ENCODE measurements around the gene MTA2. TPM values are rescaled to one million over a fixed set of nuclear protein-coding genes. Genes with fewer than 3 reads are reported as not detected.
A peak's percentile ranks its signal among the peaks of the same experiment; 100 is the strongest.

The MTA2 gene
- total RNA-seq, 1 donor from 2014 or later, result 224 TPM

- Mint-ChIP-seq H3K4me1 (ENCODE audit: low read depth) (peaks cover 32% of the 10 kb centered on the region), H3K36me3 (ENCODE audit: low read depth) (peaks cover 16% of the 10 kb centered on the region), H3K27me3 (ENCODE audit: insufficient read depth) (no peaks in the 10 kb centered on the region), H3K9me3 (no peaks in the 10 kb centered on the region), H3K27ac (peak overlapping the region; percentile 88), H3K4me3 (peak overlapping the region; percentile 96)
- intact Hi-C loops (cut with micrococcal nuclease), result loop anchor here (5.0 kb wide), 1 partner anchor 142 kb away; the partner anchor contains the start of gene ZBTB3
- no peak for DNase-seq (ENCODE audit: low spot score)
Measured at GRCh38 chr11:62610403-62610802, 8.7 kb upstream of the MTA2 start.

- H3K27ac Mint-ChIP-seq, result peak overlapping the region; percentile 1
- H3K4me3 Mint-ChIP-seq, result peak overlapping the region; percentile 32
- intact Hi-C loops (cut with micrococcal nuclease), result no loop called here
- no peaks in the 10 kb centered on the region for H3K27me3 Mint-ChIP-seq (ENCODE audit: insufficient read depth)
- H3K9me3 Mint-ChIP-seq, result no peaks in the 10 kb centered on the region
- H3K4me1 Mint-ChIP-seq (ENCODE audit: low read depth), result peaks cover 26% of the 10 kb centered on the region
- no peak for DNase-seq (ENCODE audit: low spot score)
- peaks cover 24% of the 10 kb centered on the region for H3K36me3 Mint-ChIP-seq (ENCODE audit: low read depth)
Measured at GRCh38 chr11:62608776-62609175, 7.1 kb upstream of the MTA2 start.

GRCh38 chr11:62607714-62608113, 6.0 kb upstream of the MTA2 start:
- Mint-ChIP-seq H3K27me3 (ENCODE audit: insufficient read depth) (no peaks in the 10 kb centered on the region), H3K36me3 (ENCODE audit: low read depth) (peaks cover 34% of the 10 kb centered on the region), H3K4me1 (ENCODE audit: low read depth) (peaks cover 34% of the 10 kb centered on the region), H3K27ac (no peak overlapping the region), H3K9me3 (no peaks in the 10 kb centered on the region), H3K4me3 (no peak overlapping the region)
- DNase-seq (ENCODE audit: low spot score), result no peak
- intact Hi-C loops (cut with micrococcal nuclease), result no loop called here

GRCh38 chr11:62605902-62606301, 4.2 kb upstream of the MTA2 start:
- DNase-seq (ENCODE audit: low spot score), result no peak
- H3K36me3 Mint-ChIP-seq (ENCODE audit: low read depth), result peaks cover 40% of the 10 kb centered on the region
- intact Hi-C loops (cut with micrococcal nuclease), result no loop called here
- no peaks in the 10 kb centered on the region for H3K27me3 Mint-ChIP-seq (ENCODE audit: insufficient read depth)
- peaks cover 39% of the 10 kb centered on the region for H3K4me1 Mint-ChIP-seq (ENCODE audit: low read depth)
- no peaks in the 10 kb centered on the region for H3K9me3 Mint-ChIP-seq
- no peak overlapping the region for H3K27ac Mint-ChIP-seq
- no peak overlapping the region for H3K4me3 Mint-ChIP-seq

- intact Hi-C loops (cut with micrococcal nuclease), result no loop called here
- peaks cover 44% of the 10 kb centered on the region for H3K36me3 Mint-ChIP-seq (ENCODE audit: low read depth)
Measured at GRCh38 chr11:62605467-62605866, 3.8 kb upstream of the MTA2 start.

GRCh38 chr11:62604460-62605120, 2.9 kb upstream of the MTA2 start:
- intact Hi-C loops (cut with micrococcal nuclease), result no loop called here
- no peak for DNase-seq (ENCODE audit: low spot score)
- H3K27ac Mint-ChIP-seq, result no peak overlapping the region
- no peaks in the 10 kb centered on the region for H3K27me3 Mint-ChIP-seq (ENCODE audit: insufficient read depth)
- H3K9me3 Mint-ChIP-seq, result no peaks in the 10 kb centered on the region
- H3K4me1 Mint-ChIP-seq (ENCODE audit: low read depth), result peaks cover 37% of the 10 kb centered on the region
- peaks cover 47% of the 10 kb centered on the region for H3K36me3 Mint-ChIP-seq (ENCODE audit: low read depth)
- no peak overlapping the region for H3K4me3 Mint-ChIP-seq

More at GRCh38 chr11:62605467-62605866, 3.8 kb upstream of the MTA2 start:
- no peak for DNase-seq (ENCODE audit: low spot score)
- Mint-ChIP-seq H3K27me3 (ENCODE audit: insufficient read depth) (no peaks in the 10 kb centered on the region), H3K9me3 (no peaks in the 10 kb centered on the region), H3K27ac (no peak overlapping the region), H3K4me3 (no peak overlapping the region), H3K4me1 (ENCODE audit: low read depth) (peaks cover 37% of the 10 kb centered on the region)

- peaks cover 54% of the 10 kb centered on the region for H3K36me3 Mint-ChIP-seq (ENCODE audit: low read depth)
- peak overlapping the region; percentile 67 for H3K4me3 Mint-ChIP-seq
- DNase-seq (ENCODE audit: low spot score), result no peak
- intact Hi-C loops (cut with micrococcal nuclease), result no loop called here
- no peaks in the 10 kb centered on the region for H3K9me3 Mint-ChIP-seq
- H3K4me1 Mint-ChIP-seq (ENCODE audit: low read depth), result peaks cover 40% of the 10 kb centered on the region
- peak overlapping the region; percentile 57 for H3K27ac Mint-ChIP-seq
- H3K27me3 Mint-ChIP-seq (ENCODE audit: insufficient read depth), result no peaks in the 10 kb centered on the region
Measured at GRCh38 chr11:62603776-62604299, 2.2 kb upstream of the MTA2 start.

- H3K27me3 Mint-ChIP-seq (ENCODE audit: insufficient read depth), result no peaks in the 10 kb centered on the region
- intact Hi-C loops (cut with micrococcal nuclease), result no loop called here
- no peaks in the 10 kb centered on the region for H3K9me3 Mint-ChIP-seq
- H3K4me1 Mint-ChIP-seq (ENCODE audit: low read depth), result peaks cover 48% of the 10 kb centered on the region
- no peak for DNase-seq (ENCODE audit: low spot score)
- H3K4me3 Mint-ChIP-seq, result peak overlapping the region; percentile 67
- H3K36me3 Mint-ChIP-seq (ENCODE audit: low read depth), result peaks cover 59% of the 10 kb centered on the region
- peak overlapping the region; percentile 57 for H3K27ac Mint-ChIP-seq
Measured at GRCh38 chr11:62603072-62603408, 1.4 kb upstream of the MTA2 start.

- intact Hi-C loops (cut with micrococcal nuclease), result no loop called here
- Mint-ChIP-seq H3K36me3 (ENCODE audit: low read depth) (peaks cover 60% of the 10 kb centered on the region), H3K27me3 (ENCODE audit: insufficient read depth) (no peaks in the 10 kb centered on the region), H3K4me1 (ENCODE audit: low read depth) (peaks cover 54% of the 10 kb centered on the region), H3K4me3 (peak overlapping the region; percentile 95), H3K9me3 (no peaks in the 10 kb centered on the region), H3K27ac (peak overlapping the region; percentile 92)
- DNase-seq (ENCODE audit: low spot score), result no peak
Measured at GRCh38 chr11:62602141-62603071, 741 bp upstream of the MTA2 start.

GRCh38 chr11:62601122-62601371, 618 bp downstream of the MTA2 start:
- no peak for DNase-seq (ENCODE audit: low spot score)
- intact Hi-C loops (cut with micrococcal nuclease), result loop anchor here (1.0 kb wide), 6 partner anchors 64 to 254 kb away; partner anchors contain the start of genes C11orf98, CSKMT, HNRNPUL2 and TAF6L
- peak overlapping the region; percentile 89 for H3K27ac Mint-ChIP-seq
- peaks cover 65% of the 10 kb centered on the region for H3K36me3 Mint-ChIP-seq (ENCODE audit: low read depth)
- peak overlapping the region; percentile 95 for H3K4me3 Mint-ChIP-seq
- peaks cover 57% of the 10 kb centered on the region for H3K4me1 Mint-ChIP-seq (ENCODE audit: low read depth)
- no peaks in the 10 kb centered on the region for H3K9me3 Mint-ChIP-seq
- no peaks in the 10 kb centered on the region for H3K27me3 Mint-ChIP-seq (ENCODE audit: insufficient read depth)

GRCh38 chr11:62600367-62601121, 1.1 kb downstream of the MTA2 start:
- peaks cover 70% of the 10 kb centered on the region for H3K36me3 Mint-ChIP-seq (ENCODE audit: low read depth)
- peak overlapping the region; percentile 95 for H3K4me3 Mint-ChIP-seq
- H3K4me1 Mint-ChIP-seq (ENCODE audit: low read depth), result peaks cover 60% of the 10 kb centered on the region
- intact Hi-C loops (cut with micrococcal nuclease), result loop anchor here (1.0 kb wide), 6 partner anchors 65 to 255 kb away; partner anchors contain the start of genes C11orf98, CSKMT, HNRNPUL2 and TAF6L
- DNase-seq (ENCODE audit: low spot score), result no peak
- peak overlapping the region; percentile 89 for H3K27ac Mint-ChIP-seq
- H3K27me3 Mint-ChIP-seq (ENCODE audit: insufficient read depth), result no peaks in the 10 kb centered on the region
- no peaks in the 10 kb centered on the region for H3K9me3 Mint-ChIP-seq

- DNase-seq (ENCODE audit: low spot score), result no peak
- H3K27me3 Mint-ChIP-seq (ENCODE audit: insufficient read depth), result no peaks in the 10 kb centered on the region
- H3K4me1 Mint-ChIP-seq (ENCODE audit: low read depth), result peaks cover 62% of the 10 kb centered on the region
- H3K27ac Mint-ChIP-seq, result peak overlapping the region; percentile 89
- H3K4me3 Mint-ChIP-seq, result peak overlapping the region; percentile 95
- no peaks in the 10 kb centered on the region for H3K9me3 Mint-ChIP-seq
- intact Hi-C loops (cut with micrococcal nuclease), result loop anchor here (1.0 to 2.0 kb wide), 8 partner anchors 9 to 281 kb away; partner anchors contain the start of genes EEF1G, EML3, GANAB and SLC3A2
- peaks cover 74% of the 10 kb centered on the region for H3K36me3 Mint-ChIP-seq (ENCODE audit: low read depth)
Measured at GRCh38 chr11:62599901-62600300, 1.8 kb downstream of the MTA2 start.
